GM10266 (cell line): ENCODE data around the gene TMPRSS7.

Experiments
- DNase-seq: peaks from one replicate; pipeline ENCODE4 v3.0.0; 2012; ENCODE audit errors: extremely low spot score
- CTCF ChIP-seq: IDR thresholded peaks from 2 replicates; pipeline ENCODE4 v1.5.1; 2012; ENCODE audit warnings: mild to moderate bottlenecking, low read depth; ENCODE audit not compliant: control insufficient read depth, insufficient read depth; ENCODE audit errors: missing control alignments

Gene TMPRSS7

GRCh38 chr3:112000367-112000771, 34.2 kb upstream of the TMPRSS7 start:
- no peak for TF ChIP-seq CTCF
- DNase-seq: no peak

DNA sequence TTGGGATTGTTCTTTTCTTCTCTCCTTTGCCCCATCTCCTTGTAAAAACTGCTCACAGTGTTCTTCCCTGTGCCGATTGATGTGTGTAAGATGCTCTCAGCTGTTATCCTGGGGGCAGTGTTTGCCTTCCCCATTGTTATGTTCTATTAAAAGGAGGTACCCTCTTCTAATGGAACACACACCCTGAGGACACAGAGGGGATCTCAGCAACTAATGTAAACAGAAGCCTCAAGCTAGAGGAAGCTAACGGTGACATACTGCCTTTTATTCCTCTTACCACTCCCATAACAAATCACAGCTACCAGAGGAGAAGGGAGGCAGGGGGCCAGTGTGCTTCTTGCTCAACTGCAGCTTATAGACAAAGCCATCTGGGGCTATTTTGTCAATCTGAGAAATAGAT, 33.6 kb upstream of the TMPRSS7 start:
- DNase-seq: no peak
- TF ChIP-seq CTCF: no peak

DNA sequence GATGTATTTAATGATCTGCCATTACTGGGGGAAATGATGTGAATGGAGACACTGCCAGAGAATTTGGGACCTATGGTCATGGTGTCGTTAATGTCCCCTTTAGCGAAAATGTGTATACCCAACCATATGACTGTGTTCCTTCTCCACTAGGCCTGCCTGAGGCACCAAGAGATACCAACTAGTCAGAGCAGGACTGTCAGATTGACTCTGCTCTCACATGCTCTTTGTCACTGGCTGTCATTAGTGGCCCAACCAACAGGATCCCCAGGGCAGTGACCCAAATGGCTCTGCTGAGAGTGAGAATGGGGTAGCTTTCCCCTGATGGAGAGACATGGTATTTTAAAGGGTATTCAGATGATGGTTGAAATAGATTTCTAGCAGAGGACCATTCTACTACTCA, 33.0 kb upstream of the TMPRSS7 start:
- no peak for TF ChIP-seq CTCF

GRCh38 chr3:112002096-112002971, 32.2 kb upstream of the TMPRSS7 start:
- no peak for DNase-seq
- no peak for TF ChIP-seq CTCF

More for the DNA sequence above, 33.0 kb upstream of the TMPRSS7 start:
- DNase-seq: no peak

GRCh38 chr3:112003321-112004080, 31.0 kb upstream of the TMPRSS7 start:
- DNase-seq: no peak
- TF ChIP-seq CTCF: no peak

- no peak for DNase-seq
Measured at GRCh38 chr3:112004187-112004586, 30.3 kb upstream of the TMPRSS7 start.

More at GRCh38 chr3:112004187-112004586, 30.3 kb upstream of the TMPRSS7 start:
- no peak for TF ChIP-seq CTCF
